IMR-90 (cell line): ENCODE measurements around the gene CSTB. TPM values are rescaled to one million over a fixed set of nuclear protein-coding genes. Genes with fewer than 3 reads are reported as not detected.

ENCODE experiments used
- ATAC-seq: fragments of 200-7000 bp; cut with Tn5 transposase; 2 replicates; pipeline ENCODE4 v1.9.1; 2020; ENCODE audit warnings: low read depth, mild to moderate bottlenecking, moderate library complexity
- BruUV-seq: library from RNA; stranded (reverse); fragments of 400-500 nt; replicated peaks from 2 replicates; lab custom pipeline; 2021; lab: Mats Ljungman, UMichigan
- CTCF ChIA-PET: fragments of 300-600 bp; formaldehyde crosslinking; extraction: SDS; loops from one replicate; lab custom pipeline; 2021; ENCODE audit warnings: antibody characterized with exemption; lab: Yijun Ruan, JAX
- POLR2A ChIA-PET: fragments of 300-600 bp; sonication (Branson Sonifier 250); formaldehyde crosslinking; loops from one replicate; lab custom pipeline; 2022; ENCODE audit warnings: antibody characterized with exemption; ENCODE audit not compliant: unreplicated experiment; lab: Charles Lee
- DNase-seq: peaks from one replicate; pipeline ENCODE4 v3.0.0; 2013
- H2AFZ ChIP-seq: replicated peaks from 2 replicates; pipeline ENCODE3; 2013; ENCODE audit warnings: low read length, mild to moderate bottlenecking; ENCODE audit not compliant: poor library complexity
- H2AK5ac ChIP-seq: 2 replicates; pipeline ENCODE4 v1.6.1; 2013; ENCODE audit warnings: low read depth, low read length, inconsistent platforms
- H2AK9ac ChIP-seq: replicated peaks from 2 replicates; pipeline ENCODE3; 2013; ENCODE audit warnings: mild to moderate bottlenecking, low read depth, low read length, moderate library complexity; ENCODE audit not compliant: poor library complexity
- H2BK120ac ChIP-seq: 2 replicates; pipeline ENCODE4 v1.6.1; 2013; ENCODE audit warnings: low read depth, low read length, inconsistent platforms
- H2BK15ac ChIP-seq: 3 replicates; pipeline ENCODE4 v1.6.1; 2013; ENCODE audit warnings: low read depth, low read length, inconsistent platforms
- H2BK20ac ChIP-seq: 2 replicates; pipeline ENCODE4 v1.6.1; 2013; ENCODE audit warnings: low read depth, mild to moderate bottlenecking, inconsistent platforms, low read length, moderate library complexity
- H2BK5ac ChIP-seq: 2 replicates; pipeline ENCODE4 v1.6.1; 2013; ENCODE audit warnings: mild to moderate bottlenecking, low read depth, low read length, inconsistent platforms; ENCODE audit not compliant: poor library complexity, severe bottlenecking
- H3K14ac ChIP-seq: replicated peaks from 2 replicates; pipeline ENCODE4 v1.6.1; 2013; ENCODE audit warnings: low read depth, low read length, inconsistent platforms
- H3K18ac ChIP-seq: 2 replicates; pipeline ENCODE4 v1.6.1; 2013; ENCODE audit warnings: low read depth, low read length, control low read depth
- H3K23ac ChIP-seq: 2 replicates; pipeline ENCODE4 v1.6.1; 2013; ENCODE audit warnings: low read depth, low read length, inconsistent platforms
- H3K27ac ChIP-seq: 2 replicates; pipeline ENCODE4 v1.5.1; 2013; ENCODE audit warnings: mild to moderate bottlenecking, control low read depth, low read length; ENCODE audit not compliant: insufficient read depth
- H3K27me3 ChIP-seq: 2 replicates; pipeline ENCODE4 v1.6.1; 2013; ENCODE audit warnings: low read length; ENCODE audit not compliant: control insufficient read depth, insufficient read depth
- H3K36me3 ChIP-seq: 2 replicates; pipeline ENCODE4 v1.6.1; 2013; ENCODE audit warnings: low read length, mixed read lengths; ENCODE audit not compliant: control insufficient read depth, insufficient read depth
- H3K4ac ChIP-seq: 2 replicates; pipeline ENCODE4 v1.6.1; 2013; ENCODE audit warnings: low read depth, low read length, inconsistent platforms
- H3K4me1 ChIP-seq: 2 replicates; pipeline ENCODE4 v1.6.1; 2013; ENCODE audit warnings: low read length, mixed read lengths; ENCODE audit not compliant: control insufficient read depth, insufficient read depth
- H3K4me2 ChIP-seq: 2 replicates; pipeline ENCODE4 v1.6.1; 2013; ENCODE audit warnings: low read depth, mild to moderate bottlenecking, control low read depth, low read length, moderate library complexity
- H3K4me3 ChIP-seq: 2 replicates; pipeline ENCODE4 v1.5.1; 2013; ENCODE audit warnings: low read depth, mild to moderate bottlenecking, control low read depth, low read length, moderate library complexity; ENCODE audit not compliant: insufficient read depth
- H3K56ac ChIP-seq: 2 replicates; pipeline ENCODE4 v1.6.1; 2013; ENCODE audit warnings: low read length, inconsistent platforms; ENCODE audit not compliant: insufficient read depth; ENCODE audit errors: extremely low read depth
- H3K79me1 ChIP-seq, 2 experiments: 2 replicates each; pipeline ENCODE4 v1.6.1; 2013; ENCODE audit warnings: low read length in 2 of 2, inconsistent platforms in 1 of 2, low read depth in 1 of 2
- H3K9ac ChIP-seq: 2 replicates; pipeline ENCODE4 v1.6.1; 2013; ENCODE audit warnings: low read depth, low read length, control low read depth
- H3K9me1 ChIP-seq: 2 replicates; pipeline ENCODE4 v1.6.1; 2013; ENCODE audit warnings: low read length, inconsistent platforms; ENCODE audit not compliant: insufficient read depth
- H3K9me3 ChIP-seq: 2 replicates; pipeline ENCODE4 v1.6.1; 2013; ENCODE audit warnings: low read length; ENCODE audit not compliant: control insufficient read depth, insufficient read depth
- H4K20me1 ChIP-seq: 2 replicates; pipeline ENCODE4 v1.6.1; 2013; ENCODE audit warnings: low read length, inconsistent platforms; ENCODE audit not compliant: insufficient read depth
- H4K5ac ChIP-seq: 2 replicates; pipeline ENCODE4 v1.6.1; 2013; ENCODE audit warnings: mild to moderate bottlenecking, low read depth, low read length, control low read depth
- H4K8ac ChIP-seq, 2 experiments: 2 replicates each; pipeline ENCODE4 v1.6.1; 2013; ENCODE audit warnings: low read depth in 2 of 2, low read length in 2 of 2, control low read depth in 1 of 2, inconsistent platforms in 1 of 2
- H4K91ac ChIP-seq: 2 replicates; pipeline ENCODE4 v1.6.1; 2013; ENCODE audit warnings: low read depth, low read length, inconsistent platforms; ENCODE audit not compliant: insufficient read depth
- CEBPB ChIP-seq: IDR thresholded peaks from 2 replicates; pipeline ENCODE4 v1.6.1; 2012; ENCODE audit warnings: low read depth, low read length, improper control_type of control experiment
- CHD1 ChIP-seq: IDR thresholded peaks from 2 replicates; pipeline ENCODE4 v1.6.1; 2012; ENCODE audit warnings: low read depth, low read length, improper control_type of control experiment
- ELK1 ChIP-seq: fragments of 150-350 bp; IDR thresholded peaks from 2 replicates; pipeline ENCODE4 v1.6.1; 2016; ENCODE audit warnings: low read depth, mild to moderate bottlenecking, low read length, moderate library complexity, borderline replicate concordance
- FOS ChIP-seq: fragments of 150-350 bp; IDR thresholded peaks from 2 replicates; pipeline ENCODE4 v1.6.1; 2016; ENCODE audit warnings: low read depth, low read length
- MAFK ChIP-seq: IDR thresholded peaks from 2 replicates; pipeline ENCODE4 v1.6.1; 2012; ENCODE audit warnings: low read depth, low read length, improper control_type of control experiment
- MAZ ChIP-seq: IDR thresholded peaks from 2 replicates; pipeline ENCODE4 v1.6.1; 2012; ENCODE audit warnings: low read depth, mild to moderate bottlenecking, low read length, improper control_type of control experiment, moderate library complexity, borderline replicate concordance
- MXI1 ChIP-seq: IDR thresholded peaks from 2 replicates; pipeline ENCODE4 v1.6.1; 2012; ENCODE audit warnings: low read depth, mild to moderate bottlenecking, low read length, moderate library complexity, borderline replicate concordance
- NFE2L2 ChIP-seq: fragments of 150-350 bp; IDR thresholded peaks from 2 replicates; pipeline ENCODE4 v1.6.1; 2016; ENCODE audit warnings: low read depth, mild to moderate bottlenecking, low read length
- POLR2A ChIP-seq: IDR thresholded peaks from 2 replicates; pipeline ENCODE4 v1.6.1; 2012; ENCODE audit warnings: mild to moderate bottlenecking, low read depth, low read length
- RCOR1 ChIP-seq: IDR thresholded peaks from 2 replicates; pipeline ENCODE4 v1.6.1; 2012; ENCODE audit warnings: mild to moderate bottlenecking, low read length, improper control_type of control experiment; ENCODE audit not compliant: insufficient replicate concordance
- RFX5 ChIP-seq: IDR thresholded peaks from 2 replicates; pipeline ENCODE4 v1.8.0; 2012; ENCODE audit warnings: low read depth, mild to moderate bottlenecking, low read length, moderate library complexity
- SMC3 ChIP-seq: fragments of 150-350 bp; IDR thresholded peaks from 2 replicates; pipeline ENCODE4 v1.6.1; 2016; ENCODE audit warnings: low read depth, mild to moderate bottlenecking, antibody characterized with exemption, low read length, moderate library complexity
- WGBS, 2 experiments: methylation state at CpG; one replicate each; pipeline versions ENCODE4 v1.1.5 to v1.1.7; 2013; ENCODE audit warnings: missing lambda C conversion rate in 2 of 2; ENCODE audit not compliant: insufficient read length in 1 of 2; ENCODE audit errors: extremely low coverage in 2 of 2; 5-methylcytosine and 5-hydroxymethylcytosine counted together
- dilution Hi-C: fragments of 300-500 bp; cut with HindIII; formaldehyde crosslinking; loops from one replicate; pipeline ENCODE4 v1.14.3; 2018; ENCODE audit warnings: low sequenced_read_pairs; ENCODE audit not compliant: unreplicated experiment
- in situ Hi-C: fragments of 300-500 bp; cut with MboI; formaldehyde crosslinking; loops from 3 replicates; pipeline ENCODE4 v1.14.3; 2019; ENCODE audit warnings: low sequenced_read_pairs, inconsistent platforms, mixed read lengths
- intact Hi-C: fragments of 100-400 bp; cut with micrococcal nuclease; formaldehyde crosslinking; loops from 2 replicates; pipeline ENCODE4 v1.10.0; 2022
- polyA plus RNA-seq, 3 experiments: library from polyadenylated mRNA; depleted of rRNA; stranded (reverse); fragments of >200 nt; gene quantifications; 2 replicates each; pipeline ENCODE4 v1.2.3, GENCODE V29; 2012; ENCODE audit warnings: low replicate concordance in 1 of 3
- total RNA-seq: library from RNA; depleted of rRNA; stranded (reverse); fragments of >200 nt; gene quantifications from 2 replicates; pipeline ENCODE4 v1.2.3, GENCODE V29; 2012
- TF ChIP-seq, protein P1 (sequence below): fragments of 150-350 bp; IDR thresholded peaks from 2 replicates; pipeline ENCODE4 v1.6.1; 2017; ENCODE audit warnings: mild to moderate bottlenecking, antibody characterized with exemption, low read length, low read depth

Gene CSTB
- total and polyA plus RNA-seq, 2 of the 4 experiments (the other 2 are of a cell fraction) = 6.1 to 71.7 TPM

GRCh38 chr21:43763901-43764523, 12.1 kb downstream of the CSTB start:
- H3K9ac ChIP-seq = no peak overlapping the region
- no peak overlapping the region for H4K8ac ChIP-seq
- no peak overlapping the region for H2BK120ac ChIP-seq
- H3K9me1 ChIP-seq = peaks cover 9% of the 10 kb centered on the region
- no peaks in the 10 kb centered on the region for H3K27me3 ChIP-seq
- H2BK15ac ChIP-seq = no peak overlapping the region
- H2BK5ac ChIP-seq = no peak overlapping the region
- WGBS, 2 experiments = 96% methylated on average over 4 of the region's 10 CpGs; no CpG with 5 or more reads in 1 of the 2 experiments
- H3K56ac ChIP-seq = no peak overlapping the region
- peaks cover 14% of the 10 kb centered on the region for H3K4me1 ChIP-seq
- in situ Hi-C loops (no loop called here), intact Hi-C loops (no loop called here), dilution Hi-C loops (no loop called here)
- H2AFZ ChIP-seq = no peak overlapping the region
- H3K27ac ChIP-seq = no peak overlapping the region
- no peak overlapping the region for H3K14ac ChIP-seq
- no peak overlapping the region for H3K4me2 ChIP-seq
- H2AK5ac ChIP-seq = no peak overlapping the region
- H3K23ac ChIP-seq = no peak overlapping the region
- peaks cover 3% of the 10 kb centered on the region; the same call in 1 of the 2 replicates for H3K9me3 ChIP-seq
- H3K18ac ChIP-seq = no peak overlapping the region
- 0 out of 2 replicates have a peak, but pooled peaks cover under 1% of the 10 kb centered on the region for H4K20me1 ChIP-seq
- H3K4ac ChIP-seq = no peak overlapping the region
- no peak overlapping the region for H4K5ac ChIP-seq
- TF ChIP-seq NFE2L2 (no peak), CHD1 (no peak), FOS (no peak), RCOR1 (no peak), ELK1 (no peak), POLR2A (no peak), MAFK (no peak), MAZ (no peak), SMC3 (no peak), RFX5 (no peak), MXI1 (no peak), CEBPB (no peak)
- TF ChIP-seq, protein P1, sequence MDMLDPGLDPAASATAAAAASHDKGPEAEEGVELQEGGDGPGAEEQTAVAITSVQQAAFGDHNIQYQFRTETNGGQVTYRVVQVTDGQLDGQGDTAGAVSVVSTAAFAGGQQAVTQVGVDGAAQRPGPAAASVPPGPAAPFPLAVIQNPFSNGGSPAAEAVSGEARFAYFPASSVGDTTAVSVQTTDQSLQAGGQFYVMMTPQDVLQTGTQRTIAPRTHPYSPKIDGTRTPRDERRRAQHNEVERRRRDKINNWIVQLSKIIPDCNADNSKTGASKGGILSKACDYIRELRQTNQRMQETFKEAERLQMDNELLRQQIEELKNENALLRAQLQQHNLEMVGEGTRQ = no peak
- DNase-seq = no peak
- ATAC-seq = no peak
- CTCF ChIA-PET = no interaction called here
- H3K36me3 ChIP-seq = peaks cover 35% of the 10 kb centered on the region
- H2BK20ac ChIP-seq = no peak overlapping the region
- peaks cover 0 to 6% of the 10 kb centered on the region in 2 experiments; a peak in 1 of 4 replicates for H3K79me1 ChIP-seq
- no TSS peak for BruUV-seq
- no peak overlapping the region for H2AK9ac ChIP-seq
- no peak overlapping the region for H4K91ac ChIP-seq
- POLR2A ChIA-PET = no interaction called here
- no peak overlapping the region for H3K4me3 ChIP-seq
